Caco-2 (cell line): ENCODE results near the gene MDP1. TPM values are rescaled to one million over a fixed set of nuclear protein-coding genes. Genes with fewer than 3 reads are reported as not detected.

Source experiments
- BruUV-seq: library from RNA; stranded (reverse); fragments of 400-500 nt; replicated peaks from 2 replicates; lab custom pipeline; 2021; lab: Mats Ljungman, UMichigan
- CTCF ChIA-PET: fragments of 300-600 bp; sonication (Branson Sonifier 250); formaldehyde crosslinking; loops from one replicate; lab custom pipeline; 2022; ENCODE audit warnings: antibody characterized with exemption; lab: Charles Lee
- POLR2A ChIA-PET: fragments of 300-600 bp; sonication (Branson Sonifier 250); formaldehyde crosslinking; loops from one replicate; lab custom pipeline; 2022; ENCODE audit warnings: antibody characterized with exemption; lab: Charles Lee
- DNase-seq, 2 experiments: peaks; one replicate each; pipeline versions ENCODE4 v3.0.0 to v3.0.0-alpha.2; 2020 to 2022
- H3K27me3 ChIP-seq: replicated peaks from 2 replicates; pipeline ENCODE4 v1.6.0; 2011; ENCODE audit warnings: low read length; ENCODE audit not compliant: control insufficient read depth, insufficient read depth
- H3K36me3 ChIP-seq: 2 replicates; pipeline ENCODE4 v1.5.1; 2011; ENCODE audit warnings: low read length; ENCODE audit not compliant: control insufficient read depth, insufficient read depth
- H3K4me1 ChIP-seq: fragments of 250-450 bp; sonication (Bioruptor Pico); 2 replicates; pipeline ENCODE4 v1.5.1; 2020; ENCODE audit warnings: mild to moderate bottlenecking
- H3K4me3 ChIP-seq: 2 replicates; pipeline ENCODE4 v1.5.1; 2011; ENCODE audit warnings: low read depth, mild to moderate bottlenecking, control low read depth, low read length
- H3K9me3 ChIP-seq: fragments of 250-450 bp; sonication (Bioruptor Pico); 2 replicates; pipeline ENCODE4 v1.5.1; 2020; ENCODE audit warnings: mild to moderate bottlenecking, moderate library complexity
- H3K27ac Mint-ChIP-seq: one replicate; pipeline ENCODE4 v1.8.0; 2022; ENCODE audit warnings: mixed read lengths; ENCODE audit not compliant: unreplicated experiment
- H3K27me3 Mint-ChIP-seq: one replicate; pipeline ENCODE4 v1.8.0; 2022; ENCODE audit warnings: mixed read lengths; ENCODE audit not compliant: insufficient read depth, unreplicated experiment
- H3K36me3 Mint-ChIP-seq: one replicate; pipeline ENCODE4 v1.8.0; 2022; ENCODE audit warnings: mild to moderate bottlenecking, mixed read lengths; ENCODE audit not compliant: insufficient read depth, unreplicated experiment
- H3K4me1 Mint-ChIP-seq: one replicate; pipeline ENCODE4 v1.8.0; 2022; ENCODE audit warnings: low read depth, mixed read lengths; ENCODE audit not compliant: unreplicated experiment
- H3K4me3 Mint-ChIP-seq: one replicate; pipeline ENCODE4 v1.8.0; 2022; ENCODE audit warnings: mild to moderate bottlenecking, moderate library complexity, mixed read lengths; ENCODE audit not compliant: unreplicated experiment
- H3K9me3 Mint-ChIP-seq: one replicate; pipeline ENCODE4 v1.8.0; 2022; ENCODE audit warnings: mixed read lengths; ENCODE audit not compliant: unreplicated experiment
- CTCF ChIP-seq, 2 experiments: fragments of 200-600 bp in 1 of 2; IDR thresholded peaks; 1 replicate in 1 of 2; 2 replicates in 1 of 2; pipeline versions ENCODE4 v1.5.1 to v1.8.0; 2011 to 2022; ENCODE audit warnings: antibody characterized with exemption in 1 of 2, control low read depth in 1 of 2, inconsistent platforms in 1 of 2, low read depth in 1 of 2, low read length in 1 of 2, mild to moderate bottlenecking in 1 of 2, moderate library complexity in 1 of 2; ENCODE audit not compliant: insufficient read depth in 1 of 2, severe bottlenecking in 1 of 2, unreplicated experiment in 1 of 2
- intact Hi-C: fragments of 100-400 bp; cut with micrococcal nuclease; formaldehyde crosslinking; loops from one replicate; pipeline ENCODE4 v1.10.0; 2022; ENCODE audit not compliant: unreplicated experiment
- total RNA-seq: library from RNA; stranded (reverse); gene quantifications from 2 replicates; pipeline ENCODE4 v1.2.3, GENCODE V29; 2022

Gene MDP1
- total RNA-seq, 1 experiment from 2014 or later = 20.5 TPM

DNA sequence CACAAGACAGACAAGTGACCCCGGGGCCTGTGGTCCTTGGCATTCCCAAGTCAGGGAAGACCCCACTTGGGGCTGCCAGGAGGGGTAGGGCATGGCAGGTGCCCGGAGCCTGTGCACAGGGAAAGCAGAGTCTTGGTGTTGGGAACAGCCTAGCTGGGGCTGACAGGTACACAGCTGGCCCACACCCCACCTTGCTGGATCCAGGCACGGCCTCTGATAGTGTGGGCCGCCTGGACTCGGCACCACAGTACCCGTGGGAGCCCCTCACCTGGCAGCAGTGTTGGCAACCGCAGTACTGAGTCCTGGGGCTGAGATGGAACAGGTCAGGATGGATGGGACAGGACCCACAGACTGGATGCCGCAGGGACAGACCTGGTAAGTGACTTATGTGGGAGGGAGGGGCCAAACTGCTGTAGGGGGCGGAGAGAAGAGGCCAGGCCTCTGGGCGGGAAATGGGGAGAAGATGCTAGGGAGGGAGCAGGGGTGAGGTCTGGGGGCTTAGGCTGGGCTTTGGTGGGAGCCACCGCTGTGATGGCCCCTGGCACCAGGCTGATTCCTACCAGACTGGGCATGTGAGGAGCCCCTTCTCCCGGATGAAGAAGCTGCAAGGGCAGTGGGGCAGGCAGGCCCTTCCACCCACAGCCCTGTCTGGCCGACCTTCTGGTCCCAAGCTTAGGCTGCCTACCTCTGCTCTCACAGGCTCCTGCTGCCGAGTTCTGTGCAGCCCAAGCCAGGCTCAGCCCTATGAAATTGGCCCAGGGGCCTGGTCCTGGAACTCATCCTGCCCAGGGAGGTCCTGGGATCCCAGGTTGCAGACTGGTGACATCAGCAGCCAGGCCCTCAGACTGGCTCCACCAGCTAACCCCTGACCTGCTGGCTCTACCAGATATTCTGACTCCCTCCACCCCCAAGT lies 47.2 kb upstream of the MDP1 start, which contains the start of gene TGM1:
Gene TGM1, minus strand, starts transcription at position 357 of the 913 bp plus-strand sequence. CDS start 825 bp downstream, outside the sequence.
- CTCF ChIA-PET = interaction anchor here (1.1 kb wide), 1 partner anchor 20 kb away, joined by 3 read pairs; the partner anchor contains the start of gene TINF2
- Mint-ChIP-seq H3K4me3 (no peak within 1 kb of the TSS), H3K4me1 (no peaks in the 10 kb centered on the region), H3K9me3 (no peaks in the 10 kb centered on the region), H3K27me3 (no peaks in the 10 kb centered on the region), H3K36me3 (peaks cover 6% of the 10 kb centered on the region), H3K27ac (peak within 1 kb of the TSS; percentile 50)
- POLR2A ChIA-PET = interaction anchor here (1.8 kb wide), 1 partner anchor 21 kb away, joined by 5 read pairs; the partner anchor contains the start of gene TINF2
- H3K27me3 ChIP-seq = no peaks in the 10 kb centered on the region
- H3K36me3 ChIP-seq = no peaks in the 10 kb centered on the region
- no peaks in the 10 kb centered on the region for H3K9me3 ChIP-seq
- no TSS peak for BruUV-seq
- peaks cover 12% of the 10 kb centered on the region; the same call in 1 of the 2 replicates for H3K4me1 ChIP-seq
- TF ChIP-seq CTCF (IDR thresholded peaks at IDR 0.05; ENCODE audit: insufficient read depth in 1 of 2, low read depth in 1 of 2, low read length in 1 of 2, severe bottlenecking in 1 of 2, unreplicated experiment in 1 of 2) = no peak
- intact Hi-C loops = no loop called here
- peak; percentile 36 to 47 for DNase-seq
- no peak within 1 kb of the TSS for H3K4me3 ChIP-seq

- CTCF ChIA-PET = interaction anchor here (1.7 kb wide), 1 partner anchor 9 kb away, joined by 3 read pairs; no protein-coding TSS in a partner anchor
- POLR2A ChIA-PET = interaction anchor here (1.1 kb wide), 1 partner anchor 9 kb away, joined by 4 read pairs; the partner anchor contains the start of gene RABGGTA
- no peaks in the 10 kb centered on the region for H3K9me3 ChIP-seq
- no peaks in the 10 kb centered on the region for H3K27me3 Mint-ChIP-seq
- H3K4me3 ChIP-seq = no peak overlapping the region
- no peak for DNase-seq
- no peaks in the 10 kb centered on the region for H3K9me3 Mint-ChIP-seq
- H3K4me1 ChIP-seq = peaks cover 12% of the 10 kb centered on the region; the same call in 1 of the 2 replicates
- no peak overlapping the region for H3K27ac Mint-ChIP-seq
- no TSS peak for BruUV-seq
- no peak overlapping the region for H3K4me3 Mint-ChIP-seq
- no peaks in the 10 kb centered on the region for H3K4me1 Mint-ChIP-seq
- no peaks in the 10 kb centered on the region for H3K27me3 ChIP-seq
- no peak for TF ChIP-seq CTCF (IDR thresholded peaks at IDR 0.05; ENCODE audit: insufficient read depth in 1 of 2, low read depth in 1 of 2, low read length in 1 of 2, severe bottlenecking in 1 of 2, unreplicated experiment in 1 of 2)
- H3K36me3 Mint-ChIP-seq = peaks cover under 1% of the 10 kb centered on the region
- intact Hi-C loops = no loop called here
- H3K36me3 ChIP-seq = no peaks in the 10 kb centered on the region
Measured at GRCh38 chr14:24261969-24262327, 46.1 kb upstream of the MDP1 start.

DNA sequence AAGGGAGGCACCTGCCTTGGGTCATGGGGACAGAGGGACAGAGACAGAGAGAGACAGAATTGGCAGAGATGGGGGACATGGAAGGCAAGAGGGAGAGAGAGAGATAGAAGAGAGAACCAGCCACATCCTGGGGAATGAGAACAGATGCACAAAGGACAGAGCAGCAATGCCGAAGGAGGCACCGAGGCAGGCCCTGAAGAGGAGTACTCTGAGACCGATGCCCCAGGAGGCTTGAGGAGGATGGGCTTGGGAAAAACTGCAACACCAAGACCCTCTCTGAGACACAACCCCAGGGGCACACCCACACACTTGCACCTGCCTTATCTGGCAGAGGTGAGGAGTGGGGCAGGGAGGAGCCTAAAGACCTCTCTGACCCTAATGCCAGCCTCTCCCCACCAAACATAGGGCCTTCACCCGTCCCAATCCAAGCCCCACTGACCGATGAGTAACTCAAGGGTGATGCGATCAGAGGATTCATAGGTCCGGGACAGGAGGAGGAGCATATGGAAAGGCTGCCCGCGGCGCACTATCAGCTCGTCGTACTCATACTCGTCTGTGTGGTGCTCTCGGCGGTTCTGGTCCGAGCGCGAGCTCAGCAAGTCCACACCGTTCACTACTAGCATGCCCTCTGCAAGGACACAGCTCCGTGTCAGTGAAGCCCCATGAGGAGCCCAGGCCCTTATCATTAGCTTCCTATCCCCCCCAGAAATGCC lies 45.5 kb upstream of the MDP1 start:
- Histone ChIP-seq H3K4me1 (peaks cover 12% of the 10 kb centered on the region; the same call in 1 of the 2 replicates), H3K4me3 (no peak overlapping the region), H3K9me3 (no peaks in the 10 kb centered on the region), H3K27me3 (no peaks in the 10 kb centered on the region), H3K36me3 (no peaks in the 10 kb centered on the region)
- intact Hi-C loops = no loop called here
- Mint-ChIP-seq H3K36me3 (no peaks in the 10 kb centered on the region), H3K4me1 (no peaks in the 10 kb centered on the region), H3K27ac (no peak overlapping the region), H3K4me3 (no peak overlapping the region), H3K9me3 (no peaks in the 10 kb centered on the region), H3K27me3 (no peaks in the 10 kb centered on the region)
- CTCF ChIA-PET = interaction anchor here (1.7 kb wide), 1 partner anchor 9 kb away, joined by 3 read pairs; no protein-coding TSS in a partner anchor
- no peak for TF ChIP-seq CTCF (IDR thresholded peaks at IDR 0.05; ENCODE audit: insufficient read depth in 1 of 2, low read depth in 1 of 2, low read length in 1 of 2, severe bottlenecking in 1 of 2, unreplicated experiment in 1 of 2)
- no peak for DNase-seq
- no TSS peak for BruUV-seq
- POLR2A ChIA-PET = interaction anchor here (1.1 kb wide), 1 partner anchor 10 kb away, joined by 4 read pairs; the partner anchor contains the start of gene RABGGTA
